Activated naive CD4-positive, alpha-beta T cell treated with anti-CD3 and anti-CD28 coated beads, Interleukin-2, amount 50 U/mL, for 16 hours (primary cell): ENCODE measurements around the gene ZNF292.
"Not testable (repeated sequence)": the region's sequence is repeated elsewhere in the genome, so short reads cannot be mapped to it uniquely, and the experiment has no call there.

Source experiments
- DNase-seq: peaks from one replicate; pipeline ENCODE4 v3.0.0-alpha.2; 2020

Gene ZNF292

GRCh38 chr6:87164506-87164905 lies 9.1 kb downstream of the ZNF292 start:
- DNase-seq, result no peak

GRCh38 chr6:87165185-87165584 lies 9.8 kb downstream of the ZNF292 start:
- no peak for DNase-seq

DNA sequence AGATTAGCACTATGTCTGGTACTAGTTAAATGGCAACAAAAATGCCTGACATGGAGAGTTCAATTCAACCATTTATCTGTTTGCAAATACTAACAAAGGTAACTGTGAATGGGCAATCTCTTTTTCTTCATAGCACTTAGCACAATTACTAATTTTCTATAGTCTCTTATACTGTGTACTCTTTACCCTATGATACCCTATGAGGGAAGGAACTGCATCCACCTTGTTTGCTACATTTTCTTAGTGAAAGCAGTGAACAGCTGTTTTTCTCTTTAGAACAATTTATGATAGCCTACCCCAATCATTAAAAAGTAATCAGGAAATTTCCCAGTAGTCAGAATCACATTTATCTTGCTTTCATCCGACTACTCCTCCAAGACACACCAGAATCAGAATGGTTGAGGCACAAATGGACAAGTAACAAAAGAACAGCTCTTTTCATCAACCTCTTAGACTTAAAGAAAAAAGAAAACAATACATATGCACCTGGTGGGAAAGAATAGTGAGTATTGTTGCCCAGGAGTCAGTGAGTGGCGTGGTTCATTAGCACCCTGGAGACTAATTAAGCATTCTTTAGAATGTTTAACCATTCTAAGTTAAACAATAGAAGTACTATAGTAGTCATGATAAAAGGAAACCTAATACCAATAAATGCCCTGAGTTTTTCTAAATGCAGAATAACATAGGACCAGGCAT lies 16.7 kb downstream of the ZNF292 start:
- no peak for DNase-seq

GRCh38 chr6:87174078-87174579 lies 18.8 kb downstream of the ZNF292 start:
- no peak for DNase-seq

DNA sequence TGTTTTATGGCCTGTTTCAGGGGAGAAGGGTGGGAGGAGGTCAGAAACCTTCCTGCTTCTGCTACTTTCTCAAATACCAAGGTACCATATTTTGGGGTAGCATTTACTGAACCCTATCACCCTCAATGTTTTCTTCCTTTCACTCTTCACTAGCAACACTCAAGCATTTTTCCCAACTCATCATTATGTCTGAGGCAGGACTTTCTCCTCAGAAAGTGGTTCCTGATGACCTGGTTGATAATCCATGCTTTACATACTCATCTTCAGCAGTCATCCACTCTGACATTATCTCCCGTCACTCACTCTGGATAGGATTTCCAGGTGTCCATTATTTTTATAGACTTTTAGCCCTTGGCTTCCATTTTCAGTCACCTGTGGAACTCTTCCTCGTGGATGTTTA lies 21.1 kb downstream of the ZNF292 start:
- DNase-seq, result no peak

DNA sequence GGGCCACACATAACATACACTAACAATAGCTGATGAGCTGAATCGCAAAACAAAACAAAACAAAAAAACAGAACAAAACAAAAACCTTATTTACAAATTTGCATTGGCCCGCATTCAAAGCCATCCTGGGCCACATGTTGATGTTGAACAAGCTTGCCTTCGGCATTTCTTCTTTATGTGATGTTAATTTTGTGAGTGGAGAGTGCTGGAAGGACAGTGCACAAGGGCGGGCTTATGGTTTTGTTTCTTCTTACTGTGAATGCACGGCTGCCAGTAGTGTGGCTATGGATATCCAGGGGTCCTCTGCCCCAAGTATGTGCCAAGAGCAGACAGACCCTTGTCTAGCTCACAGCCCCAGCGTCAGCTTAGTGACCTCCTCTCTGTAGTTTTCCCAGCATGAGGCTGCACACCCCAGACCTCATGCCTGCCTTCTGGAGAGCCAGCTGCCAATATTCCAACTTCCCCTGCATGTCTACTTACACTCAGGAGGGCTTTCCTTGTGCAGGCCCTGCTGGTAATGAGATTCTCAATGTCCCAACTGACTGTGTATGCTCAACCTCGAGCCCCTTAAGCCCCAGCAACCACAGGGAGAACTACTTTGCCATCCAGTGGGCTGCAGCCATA lies 24.9 kb downstream of the ZNF292 start:
- no peak for DNase-seq

GRCh38 chr6:87181903-87182302 lies 26.5 kb downstream of the ZNF292 start:
- no peak for DNase-seq

- peak; percentile 33 for DNase-seq
Observed at GRCh38 chr6:87182321-87182720, 27.0 kb downstream of the ZNF292 start.

GRCh38 chr6:87182940-87183339 lies 27.6 kb downstream of the ZNF292 start:
- no peak for DNase-seq

DNA sequence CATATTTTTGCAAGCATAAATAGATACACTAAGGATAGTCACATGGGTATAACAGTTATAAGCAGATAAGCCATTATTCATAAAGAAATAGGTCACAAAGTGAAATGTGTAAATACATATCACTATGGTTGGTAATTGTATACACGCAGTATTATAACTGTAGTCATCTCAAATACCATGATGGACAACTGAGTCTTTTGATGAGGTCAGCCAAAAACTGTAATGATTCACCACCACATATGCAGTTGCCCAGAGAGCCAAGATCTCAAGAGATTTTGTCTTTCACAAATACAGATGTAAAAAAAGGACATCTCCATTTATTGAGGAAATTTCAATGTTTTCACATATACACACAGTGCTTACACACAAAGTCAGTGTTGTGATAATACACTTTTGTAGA lies 28.3 kb downstream of the ZNF292 start:
- no peak for DNase-seq

GRCh38 chr6:87184762-87185250 lies 29.4 kb downstream of the ZNF292 start:
- DNase-seq, result no peak

DNA sequence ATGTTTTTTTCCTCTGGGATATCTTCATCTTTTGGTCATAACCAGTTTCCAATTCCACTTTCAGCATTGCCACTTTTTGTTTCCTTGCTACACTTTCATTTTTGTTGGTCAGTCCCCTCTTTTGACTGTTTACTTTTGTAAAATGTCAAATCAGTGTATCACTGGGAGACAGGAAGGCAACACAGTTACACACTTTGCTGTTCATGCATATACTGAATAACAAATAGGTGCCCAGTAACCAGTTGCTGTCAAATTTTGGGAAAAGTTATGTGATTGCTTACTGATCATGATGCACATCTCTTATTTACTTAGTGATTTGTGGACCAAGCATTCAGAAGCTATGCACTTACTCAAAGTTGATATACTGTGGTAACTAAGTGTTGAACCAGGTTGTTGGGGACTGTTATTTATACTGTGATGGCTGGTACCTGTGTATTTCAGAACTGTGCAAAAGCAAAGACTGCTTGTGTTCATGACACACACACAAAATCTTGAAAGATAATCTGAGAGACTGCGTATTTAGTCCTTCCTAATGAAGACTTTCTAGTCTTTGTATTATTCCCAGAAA lies 41.0 kb downstream of the ZNF292 start:
- no peak for DNase-seq

DNA sequence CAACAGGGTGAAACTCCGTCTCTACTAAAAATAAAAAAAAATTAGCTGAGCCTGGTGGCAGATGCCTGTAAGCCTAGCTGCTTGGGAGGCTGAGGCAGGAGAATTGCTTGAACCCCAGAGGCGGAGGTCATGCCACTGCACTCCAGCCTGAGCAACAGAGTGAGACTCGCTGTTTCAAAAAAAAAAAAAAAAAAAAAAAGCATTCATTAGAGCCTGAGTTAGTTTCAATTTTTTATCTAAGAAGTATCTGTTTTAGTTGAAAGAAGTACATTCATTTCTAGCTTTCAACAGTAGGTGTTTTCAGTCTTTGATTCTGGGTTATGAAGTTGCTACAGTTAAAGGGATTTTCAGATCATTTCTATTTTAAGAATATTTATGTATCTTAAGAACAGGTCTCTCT lies 42.2 kb downstream of the ZNF292 start:
- peak; percentile 33 for DNase-seq

DNA sequence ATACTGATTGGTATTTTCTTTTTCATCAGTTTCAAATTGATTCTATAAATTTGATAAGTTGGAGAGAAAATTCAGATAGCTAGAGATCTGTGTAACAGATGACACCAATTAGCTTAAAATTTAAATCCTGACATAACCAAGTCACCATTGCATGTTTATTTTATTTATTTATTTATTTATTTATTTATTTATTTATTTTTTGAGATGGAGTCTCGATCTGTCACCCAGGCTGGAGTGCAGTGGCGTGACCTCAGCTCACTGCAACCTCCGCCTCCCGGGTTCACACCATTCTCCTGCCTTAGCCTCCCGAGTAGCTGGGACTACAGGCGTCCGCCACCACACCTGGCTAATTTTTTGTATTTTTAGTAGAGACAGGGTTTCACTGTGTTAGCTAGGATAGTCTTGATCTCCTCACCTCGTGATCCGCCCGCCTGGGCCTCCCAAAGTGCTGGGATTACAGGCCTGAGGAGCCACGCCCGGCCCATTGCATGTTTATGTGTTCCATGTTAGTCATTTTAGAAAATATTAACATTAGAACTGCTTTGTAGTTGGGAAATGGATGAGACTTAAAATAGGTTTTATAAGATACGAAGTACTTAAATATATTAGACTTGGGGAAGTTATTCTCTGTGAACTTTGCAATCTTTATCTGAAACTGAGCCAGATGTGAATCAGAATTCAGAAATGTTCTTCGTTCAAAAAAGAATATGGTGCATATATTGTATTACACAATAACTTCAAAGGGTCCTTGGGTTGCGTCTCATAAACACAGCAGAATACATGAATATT lies 42.9 kb downstream of the ZNF292 start:
- not testable (repeated sequence) for DNase-seq

DNA sequence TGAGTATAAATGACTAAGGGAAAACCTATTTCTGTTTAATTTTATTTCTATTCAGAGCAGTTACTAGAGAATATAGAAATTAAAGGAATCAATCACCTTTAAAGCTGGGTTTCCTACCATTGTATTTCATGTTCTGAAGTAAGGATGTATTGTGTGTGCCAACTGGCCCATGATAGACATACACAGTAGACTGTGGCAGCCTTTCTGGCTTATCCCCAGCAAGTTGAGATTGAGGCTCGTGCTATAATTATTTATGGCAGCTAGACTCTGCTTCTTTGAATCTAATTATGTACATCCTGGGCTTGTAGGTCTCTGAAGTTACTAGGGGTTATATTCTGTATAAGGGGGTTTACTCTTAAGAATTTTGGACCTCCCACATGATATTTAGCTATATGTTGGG lies 44.4 kb downstream of the ZNF292 start:
- no peak for DNase-seq

DNA sequence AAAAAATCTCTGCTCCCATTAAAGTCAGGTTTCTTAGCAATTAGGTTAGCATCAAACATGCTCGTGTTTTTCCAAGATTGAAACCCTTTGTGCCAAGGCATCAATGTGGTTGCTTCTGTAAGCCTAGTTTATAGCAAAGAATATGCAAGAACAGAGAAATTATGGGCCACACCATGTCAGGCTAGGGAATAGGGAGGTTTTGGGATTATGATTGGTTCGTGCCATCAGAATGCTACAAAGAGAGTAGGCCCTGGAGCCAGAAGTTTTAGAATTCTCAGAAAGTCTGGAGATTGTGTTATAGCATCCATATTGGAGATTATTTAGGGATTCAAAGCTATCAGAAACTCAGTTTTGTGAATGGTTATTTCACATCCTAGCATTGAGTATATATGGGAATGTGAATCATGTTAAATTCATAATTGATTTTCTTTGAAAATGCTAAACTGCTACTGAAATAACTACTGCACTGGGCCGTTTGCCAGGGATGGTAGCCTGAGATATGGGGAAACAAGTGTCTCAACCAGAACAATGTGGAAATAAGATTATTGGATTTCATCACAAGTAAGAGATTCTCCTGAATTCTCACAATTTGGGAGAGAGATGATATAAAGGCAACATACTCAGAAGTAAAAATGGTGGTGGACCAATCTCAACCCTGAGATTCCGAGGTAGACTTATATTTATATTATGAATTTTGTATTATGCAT lies 45.3 kb downstream of the ZNF292 start:
- no peak for DNase-seq

DNA sequence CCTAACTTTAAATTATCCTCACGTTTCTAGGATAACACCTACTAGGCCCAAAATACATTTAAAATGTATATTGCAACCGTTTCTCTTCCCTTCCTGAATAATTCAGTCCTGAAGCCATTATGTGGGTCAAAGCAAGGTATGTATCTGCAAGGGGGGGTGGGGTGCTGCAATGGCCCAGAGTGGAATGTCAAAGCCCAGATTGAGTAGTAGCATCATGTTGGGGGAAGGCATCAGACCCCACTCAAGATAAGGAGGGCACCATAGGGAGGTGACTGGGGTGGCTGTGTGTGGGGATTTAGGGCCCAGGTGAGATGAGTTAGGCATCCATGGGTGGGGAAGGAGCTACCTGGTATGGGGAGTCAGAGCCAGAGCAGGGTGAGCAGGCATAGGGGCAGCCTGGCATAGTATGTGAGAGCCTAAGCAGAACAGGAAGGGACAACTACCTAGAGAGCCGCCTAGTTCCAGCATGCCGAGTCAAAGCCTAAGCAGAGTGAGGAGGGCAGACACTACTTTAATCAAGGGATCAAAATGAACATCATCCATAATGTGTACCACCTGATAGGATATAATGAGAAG lies 48.2 kb downstream of the ZNF292 start:
- DNase-seq, result no peak

- no peak for DNase-seq
Observed at GRCh38 chr6:87209812-87210211, 54.4 kb downstream of the ZNF292 start.

DNA sequence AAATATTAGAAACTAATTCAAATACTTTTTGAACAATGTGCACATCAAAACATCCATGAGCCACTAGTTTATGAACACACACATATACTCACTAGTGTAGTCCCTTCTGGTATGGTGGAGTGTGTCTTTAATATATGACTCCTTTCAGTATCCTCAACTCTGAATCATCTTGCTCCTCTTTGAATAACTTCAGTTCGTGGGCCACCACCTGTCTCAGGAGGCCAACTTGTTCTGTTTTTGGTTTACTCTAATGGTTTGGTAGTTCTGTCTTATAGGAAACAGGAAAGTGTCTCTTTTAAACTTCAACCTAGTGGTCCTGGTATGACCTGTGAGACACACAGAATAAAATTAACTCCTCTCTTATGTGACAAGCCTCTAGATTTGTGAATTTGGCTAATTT lies 55.6 kb downstream of the ZNF292 start:
- DNase-seq, result peak; percentile 38

DNA sequence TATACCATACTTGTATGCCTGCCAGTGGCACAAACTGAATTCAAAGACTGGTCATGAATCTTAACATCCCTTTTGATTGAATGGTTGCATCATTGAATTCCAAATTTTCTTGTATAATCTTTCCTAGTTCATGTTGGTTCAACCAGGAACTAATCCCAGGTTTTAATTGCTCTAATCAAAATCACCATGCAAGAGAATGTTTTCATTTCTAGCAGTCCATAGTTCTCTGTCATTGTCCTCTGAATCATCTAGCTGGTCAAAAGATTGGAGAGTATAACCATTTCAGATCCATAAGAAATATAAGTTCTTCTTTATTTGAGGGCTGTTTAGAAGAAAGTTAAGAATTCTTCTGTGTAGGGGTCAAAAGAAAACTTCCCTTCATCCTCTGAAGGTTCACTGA lies 57.2 kb downstream of the ZNF292 start:
- no peak for DNase-seq

DNA sequence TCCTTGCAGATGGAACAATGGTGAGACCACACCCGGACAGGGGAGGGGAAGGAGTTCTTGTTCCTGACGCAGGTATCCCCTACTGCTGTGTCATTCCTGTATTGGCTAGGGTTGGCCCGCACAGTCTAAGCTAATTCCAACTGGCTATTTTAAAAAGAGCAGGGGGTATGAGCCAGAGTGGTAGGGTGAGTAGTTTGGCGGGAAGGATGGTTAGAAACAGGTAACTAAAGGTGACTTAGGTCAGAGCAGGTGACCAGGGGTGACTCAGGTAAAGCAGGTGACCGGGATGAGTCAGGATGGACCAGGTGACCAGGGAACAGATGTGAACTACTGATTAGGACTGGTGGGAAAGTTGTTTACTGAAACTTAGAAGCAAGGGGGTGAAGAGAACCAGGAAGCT lies 58.0 kb downstream of the ZNF292 start:
- no peak for DNase-seq

GRCh38 chr6:87214831-87215230 lies 59.5 kb downstream of the ZNF292 start:
- DNase-seq, result no peak
